Epidermal melanocyte (primary cell): ENCODE results near the gene GTPBP1.

Source experiments
- DNase-seq: peaks from one replicate; pipeline ENCODE4 v3.0.0; 2011; ENCODE audit warnings: low spot score; ENCODE audit not compliant: insufficient read length

GTPBP1 gene

GRCh38 chr22:38756711-38757463 lies 51.1 kb downstream of the GTPBP1 start:
- DNase-seq: no peak

DNA sequence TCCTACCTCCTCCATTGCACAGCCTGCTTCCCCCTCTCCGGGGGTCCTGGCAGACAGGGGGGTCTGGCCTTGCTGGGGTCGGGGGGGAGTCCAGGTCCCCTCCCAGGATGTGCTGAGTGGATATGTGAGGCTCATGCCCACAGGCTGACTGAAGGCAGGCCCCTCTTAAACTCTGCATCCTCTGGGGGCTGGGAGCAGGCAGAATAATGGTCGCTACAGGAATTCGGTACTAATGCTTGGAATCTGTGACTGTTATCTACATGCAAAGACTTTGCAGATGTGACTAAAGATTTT lies 51.7 kb downstream of the GTPBP1 start:
- DNase-seq: no peak

- DNase-seq: no peak
These were observed 52.7 kb downstream of the GTPBP1 start for GRCh38 chr22:38758276-38758945.

DNA sequence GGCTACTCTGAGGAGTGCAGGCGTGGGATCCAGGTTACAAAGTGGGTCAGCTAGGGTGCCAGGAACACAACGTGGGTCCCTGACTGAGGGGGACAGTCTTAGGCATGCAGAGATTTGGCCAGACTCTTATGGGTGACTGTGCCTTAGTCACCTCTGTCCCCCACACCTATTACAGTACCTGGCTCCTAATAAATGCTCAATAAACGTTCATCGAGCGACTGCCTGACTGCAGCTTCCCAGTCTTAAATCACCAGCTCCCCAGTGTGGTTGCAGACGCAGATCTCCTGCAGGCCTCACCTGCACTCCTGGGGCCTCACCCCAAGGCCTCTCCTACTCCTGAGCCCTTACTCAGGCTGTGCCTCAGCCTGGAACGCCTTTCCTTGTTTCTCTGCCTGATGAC lies 53.3 kb downstream of the GTPBP1 start:
- no peak for DNase-seq

GRCh38 chr22:38760477-38761201 lies 54.9 kb downstream of the GTPBP1 start:
- no peak for DNase-seq

DNA sequence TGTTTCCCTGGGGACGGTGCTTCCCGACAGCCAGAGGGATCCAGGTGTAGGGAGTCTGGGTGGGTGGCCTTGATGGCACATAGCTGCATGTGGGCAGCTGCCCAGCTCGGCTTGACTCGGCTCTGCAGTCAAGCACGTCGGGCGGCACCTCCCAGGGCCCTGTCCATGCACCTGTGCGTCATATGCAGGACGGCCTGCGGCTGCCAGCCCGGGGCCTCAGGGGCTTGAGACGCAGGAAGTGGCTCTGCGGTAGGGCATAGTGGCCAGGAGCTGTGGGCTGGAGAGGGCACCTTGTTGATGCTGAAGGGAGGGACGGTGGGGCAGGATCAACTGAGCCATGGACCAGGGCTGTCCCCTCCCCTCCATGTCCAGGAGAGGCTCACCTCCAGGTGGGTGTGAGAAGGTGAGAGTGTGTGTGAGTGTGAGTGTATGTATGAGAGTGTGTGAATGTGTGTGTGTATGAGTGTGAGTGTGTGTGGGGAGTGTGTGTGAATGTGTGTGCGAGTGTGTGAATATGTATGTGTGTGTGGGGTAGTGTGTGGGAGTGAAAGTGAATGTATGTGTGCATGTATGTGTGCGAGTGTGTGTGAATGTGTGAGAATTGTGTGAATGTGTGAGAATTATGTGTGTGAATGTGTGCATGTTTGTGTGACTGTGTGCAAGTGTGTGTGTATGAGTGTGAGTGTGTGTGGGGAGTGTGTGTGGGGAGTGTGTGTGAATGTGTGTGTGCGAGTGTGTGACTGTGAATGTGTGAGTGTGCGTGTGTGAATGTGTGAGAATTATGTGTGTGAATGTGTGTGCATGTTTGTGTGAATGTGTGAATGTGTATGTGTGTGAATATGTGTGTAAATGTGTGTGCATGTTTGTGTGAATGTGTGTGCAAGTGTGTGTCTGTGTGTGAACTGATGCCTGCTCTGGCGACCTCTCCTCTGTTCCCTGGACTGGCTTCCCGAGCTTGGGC lies 55.7 kb downstream of the GTPBP1 start:
- DNase-seq: no peak

DNA sequence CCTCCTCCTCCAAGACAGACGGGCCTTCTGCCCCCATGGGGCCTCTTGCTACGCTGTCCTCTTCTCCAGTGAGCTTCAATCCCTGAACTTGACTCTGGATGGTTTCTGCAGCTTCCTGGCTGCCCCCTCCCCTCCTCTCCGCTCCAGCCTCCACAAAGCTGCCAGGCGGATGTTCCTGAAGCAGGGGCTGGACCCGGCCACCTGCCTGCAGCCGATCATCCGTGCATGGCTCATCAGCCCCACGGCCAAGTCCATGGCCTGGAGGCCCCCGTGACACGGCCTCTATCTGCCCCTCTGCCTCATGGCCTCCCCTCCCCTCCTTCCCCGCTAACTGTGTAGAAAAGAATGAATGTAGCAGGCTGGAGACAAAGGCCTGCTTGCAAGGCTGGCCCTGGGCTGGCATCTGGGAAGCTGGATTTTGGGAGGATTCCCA lies 56.8 kb downstream of the GTPBP1 start:
- no peak for DNase-seq

GRCh38 chr22:38766076-38766777 lies 60.5 kb downstream of the GTPBP1 start:
- peak; percentile 65 for DNase-seq

DNA sequence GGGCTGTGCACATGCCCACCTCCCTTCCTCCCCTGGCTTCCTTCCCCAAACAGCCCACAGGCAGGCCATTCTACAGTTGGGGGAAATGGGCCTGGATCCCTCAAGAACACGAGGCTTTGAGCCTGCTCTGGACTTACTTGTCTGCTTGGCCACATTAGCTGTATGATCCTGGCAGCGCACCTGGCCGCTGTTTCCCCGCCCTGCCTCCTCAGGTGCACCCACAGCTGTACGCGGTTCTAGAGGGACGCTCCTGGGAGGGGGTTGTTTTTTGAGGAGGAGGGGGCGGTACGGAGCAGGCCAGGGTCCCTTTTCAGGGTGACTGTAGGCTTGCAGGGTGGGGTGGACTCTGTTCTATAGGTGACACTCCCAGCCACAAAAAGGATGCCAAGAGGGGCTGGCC lies 61.6 kb downstream of the GTPBP1 start:
- no peak for DNase-seq

GRCh38 chr22:38768036-38768435 lies 62.3 kb downstream of the GTPBP1 start:
- no peak for DNase-seq

DNA sequence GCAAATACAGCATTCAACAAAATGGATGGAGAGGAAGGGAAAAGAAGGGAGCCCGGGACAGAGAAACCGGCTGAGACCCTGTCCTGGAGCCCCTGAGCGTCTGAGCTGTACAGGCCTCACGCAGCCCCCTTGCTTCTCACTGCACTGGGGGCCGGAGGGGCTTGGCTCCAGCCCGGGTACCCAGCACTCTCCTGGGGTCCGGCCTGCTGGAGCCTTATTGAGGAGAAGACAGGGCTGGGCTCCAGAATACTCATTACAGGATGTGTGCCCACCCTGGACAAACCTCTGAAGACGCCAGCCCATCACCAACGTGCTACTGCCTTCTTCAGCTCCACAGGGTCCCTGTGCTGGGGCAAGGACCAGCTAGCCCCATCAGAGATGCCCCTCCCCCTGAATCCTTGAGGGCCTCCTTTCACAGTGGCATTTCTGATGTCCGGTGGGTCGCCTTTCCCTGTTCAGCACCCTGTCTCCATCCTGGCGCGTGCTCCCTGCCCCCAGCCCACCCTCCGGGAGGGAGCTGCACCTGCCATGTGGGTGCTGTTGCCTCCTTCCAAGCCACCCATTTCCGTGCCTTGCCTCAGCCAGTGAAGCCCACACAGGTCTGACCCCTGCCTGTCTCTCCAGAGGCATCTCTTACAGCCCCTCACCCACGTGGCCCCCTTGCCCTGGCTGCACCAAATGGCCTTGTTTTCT lies 64.7 kb downstream of the GTPBP1 start:
- no peak for DNase-seq

- DNase-seq: no peak
These were observed 66.8 kb downstream of the GTPBP1 start for GRCh38 chr22:38772623-38772873.

DNA sequence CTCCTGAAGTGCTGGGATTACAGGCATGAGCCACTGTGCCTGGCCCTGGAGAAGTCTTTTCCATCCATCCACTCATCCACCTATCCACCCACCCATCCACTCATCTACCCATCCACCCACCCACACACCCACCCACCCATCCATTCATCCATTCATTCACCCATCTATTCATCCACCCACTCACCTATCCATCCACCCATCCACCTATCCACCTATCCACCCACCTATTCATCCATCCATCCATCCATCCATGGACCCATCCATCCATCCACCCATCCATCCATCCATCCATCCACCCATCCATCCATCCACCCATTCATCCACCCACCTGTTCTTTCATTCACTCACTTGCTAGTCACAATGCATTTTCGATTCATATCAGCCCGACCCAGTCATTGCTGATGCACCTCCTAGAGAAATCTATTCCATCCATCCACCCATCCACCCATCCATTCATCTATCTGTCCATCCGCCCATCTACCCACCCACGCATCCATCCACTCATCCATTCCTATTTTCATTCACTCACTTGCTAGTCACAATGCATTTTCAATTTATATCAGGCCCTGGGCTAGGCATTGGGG lies 67.7 kb downstream of the GTPBP1 start:
- no peak for DNase-seq

- DNase-seq: no peak
These were observed 68.9 kb downstream of the GTPBP1 start for GRCh38 chr22:38774496-38775166.

GRCh38 chr22:38775656-38776055 lies 69.9 kb downstream of the GTPBP1 start:
- no peak for DNase-seq

DNA sequence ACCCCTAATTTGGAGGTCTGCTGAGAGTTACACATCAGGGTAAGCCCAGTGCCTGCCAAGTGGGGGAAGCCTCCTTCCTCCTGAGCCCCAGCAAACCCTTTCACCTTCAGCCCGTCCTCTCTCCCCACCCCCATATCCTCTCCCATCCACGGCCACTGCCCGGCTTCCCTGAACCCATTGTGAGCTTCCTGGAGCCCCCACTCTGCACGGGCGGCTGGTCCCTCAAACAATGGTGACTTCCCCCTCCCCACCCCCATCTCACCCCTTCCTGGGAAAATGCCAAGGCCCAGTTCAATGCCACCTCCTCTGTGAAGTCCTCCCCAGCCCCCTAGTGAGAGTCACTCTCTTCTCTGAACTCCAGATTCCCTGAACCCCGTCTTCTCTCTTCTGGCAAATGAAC lies 70.3 kb downstream of the GTPBP1 start:
- DNase-seq: no peak

DNA sequence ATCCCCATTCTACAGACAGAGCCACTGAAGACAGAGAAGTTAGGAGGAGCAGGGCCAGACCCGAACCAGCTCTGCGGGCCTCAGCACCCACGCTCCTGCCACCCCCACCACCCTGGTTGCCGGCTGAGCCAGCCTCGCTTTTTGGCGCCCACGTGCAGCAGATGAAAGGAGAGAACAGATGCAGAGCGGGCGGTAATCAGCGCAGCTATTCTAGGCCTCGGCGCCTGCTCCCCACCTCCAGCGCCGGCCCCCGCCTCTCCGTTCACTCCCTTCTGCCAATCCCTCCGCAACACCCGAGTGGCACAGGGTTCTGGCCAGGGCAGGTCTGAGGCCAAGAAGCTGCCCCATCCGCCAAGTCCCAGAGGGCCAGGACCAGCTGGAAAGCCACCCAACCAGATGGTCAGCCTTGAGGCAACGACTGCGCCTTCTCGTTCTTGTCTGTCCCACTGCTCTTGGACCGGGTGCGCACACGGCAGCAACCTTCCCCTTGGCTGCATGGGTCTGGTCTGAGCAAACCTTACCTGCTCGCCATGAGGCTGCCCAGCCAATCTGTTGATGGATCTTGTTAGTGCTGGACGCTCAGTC lies 71.4 kb downstream of the GTPBP1 start:
- DNase-seq: no peak

DNA sequence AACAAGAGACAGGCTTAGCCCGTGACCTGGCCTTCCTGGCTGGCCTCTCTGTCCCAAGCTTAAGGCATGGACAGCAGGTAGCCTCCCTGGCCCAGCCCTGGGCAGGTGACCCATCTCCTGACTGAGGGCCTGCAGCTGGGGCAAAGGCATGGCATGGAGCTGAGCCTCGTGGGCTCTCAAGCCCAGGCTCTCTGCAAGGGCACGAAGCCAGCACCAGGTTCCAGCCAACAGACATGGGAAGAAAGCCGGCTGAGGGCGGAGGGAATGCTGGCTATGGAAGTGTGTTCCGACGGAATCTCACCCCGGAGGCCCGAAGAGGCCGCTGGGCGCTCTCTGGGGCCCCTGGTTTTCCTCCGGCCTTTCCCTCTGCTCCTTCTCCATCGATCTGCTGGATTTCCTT lies 75.3 kb downstream of the GTPBP1 start:
- no peak for DNase-seq

GRCh38 chr22:38782402-38783094 lies 76.8 kb downstream of the GTPBP1 start:
- no peak for DNase-seq
